ENCODE results near the gene TRIM9. TPM values are rescaled to one million over a fixed set of nuclear protein-coding genes. Genes with fewer than 3 reads are reported as not detected.

Gene TRIM9
- total RNA-seq, 6 experiments from 2014 or later: 0.07 to 1.9 (median 0.32) TPM

GRCh38 chr14:51082349-51082748 is 12.6 kb downstream of the TRIM9 start:
- 63% methylated on average over 1 of the region's 1 CpG for WGBS (ENCODE audit: insufficient coverage, low coverage, low lambda C conversion rate, missing lambda C conversion rate)
- ATAC-seq (no peak), DNase-seq (no peak)
- Histone ChIP-seq H3K27ac (no peak overlapping the region), H3K9me3 (no peaks in the 10 kb centered on the region), H3K4me3 (no peak overlapping the region), H3K36me3 (no peaks in the 10 kb centered on the region), H3K4me1 (peaks cover 0 to 12% (median 0%) of the 10 kb centered on the region in 4 donors), H3K27me3 (no peaks in the 10 kb centered on the region)
- intact Hi-C loops (cut with DNase I): no loop called here
- no peak for TF ChIP-seq CTCF (IDR thresholded peaks at IDR 0.05)
- TF ChIP-seq POLR2A (IDR thresholded peaks at IDR 0.05): no peak

GRCh38 chr14:51081712-51082111 is 13.2 kb downstream of the TRIM9 start:
- no peaks in the 10 kb centered on the region for H3K27me3 ChIP-seq
- 62% methylated on average over 3 of the region's 3 CpGs for WGBS (ENCODE audit: insufficient coverage, low coverage, low lambda C conversion rate, missing lambda C conversion rate)
- no peak overlapping the region for H3K27ac ChIP-seq
- intact Hi-C loops (cut with DNase I): no loop called here
- TF ChIP-seq POLR2A (IDR thresholded peaks at IDR 0.05) (no peak), CTCF (IDR thresholded peaks at IDR 0.05) (no peak)
- DNase-seq (no peak), ATAC-seq (no peak)
- H3K4me1 ChIP-seq: peaks cover 0 to 12% (median 0%) of the 10 kb centered on the region in 4 donors
- no peak overlapping the region for H3K4me3 ChIP-seq
- no peaks in the 10 kb centered on the region for H3K9me3 ChIP-seq
- no peaks in the 10 kb centered on the region for H3K36me3 ChIP-seq

- intact Hi-C loops (cut with DNase I): no loop called here
- TF ChIP-seq CTCF (IDR thresholded peaks at IDR 0.05) (no peak), POLR2A (IDR thresholded peaks at IDR 0.05) (no peak)
These were observed 13.7 kb downstream of the TRIM9 start for GRCh38 chr14:51081209-51081608.

GRCh38 chr14:51080645-51081044 is 14.3 kb downstream of the TRIM9 start:
- H3K4me3 ChIP-seq: no peak overlapping the region

More at GRCh38 chr14:51081209-51081608, 13.7 kb downstream of the TRIM9 start:
- Histone ChIP-seq H3K27ac (no peak overlapping the region), H3K36me3 (no peaks in the 10 kb centered on the region), H3K27me3 (no peaks in the 10 kb centered on the region), H3K4me1 (peaks cover 0 to 12% (median 0%) of the 10 kb centered on the region in 4 donors), H3K4me3 (no peak overlapping the region), H3K9me3 (no peaks in the 10 kb centered on the region)
- 88% methylated on average over 2 of the region's 4 CpGs for WGBS (ENCODE audit: insufficient coverage, low coverage, low lambda C conversion rate, missing lambda C conversion rate)
- no peak for DNase-seq
- no peak for ATAC-seq

More at GRCh38 chr14:51080645-51081044, 14.3 kb downstream of the TRIM9 start:
- no peak for TF ChIP-seq CTCF (IDR thresholded peaks at IDR 0.05)
- TF ChIP-seq POLR2A (IDR thresholded peaks at IDR 0.05): no peak
- H3K9me3 ChIP-seq: no peaks in the 10 kb centered on the region
- no peaks in the 10 kb centered on the region for H3K36me3 ChIP-seq
- intact Hi-C loops (cut with DNase I): no loop called here
- H3K4me1 ChIP-seq: peaks cover 0 to 12% (median 0%) of the 10 kb centered on the region in 4 donors
- no peaks in the 10 kb centered on the region for H3K27me3 ChIP-seq
- WGBS (ENCODE audit: insufficient coverage, low coverage, low lambda C conversion rate, missing lambda C conversion rate): 37% methylated on average over 3 of the region's 3 CpGs
- ATAC-seq: peak in 1 of 4 donors; percentile 24
- no peak overlapping the region for H3K27ac ChIP-seq
- no peak for DNase-seq

Measured in right lobe of liver (tissue), 6 donors.